K562 treated with DMSO at 1 percent for 4 hours (cell line): Measurements from ENCODE around the gene LMTK3. TPM values are rescaled to one million over a fixed set of nuclear protein-coding genes. Genes with fewer than 3 reads are reported as not detected.

Source experiments
- total RNA-seq: library from RNA; unstranded; fragments of 300-600 nt; gene quantifications from 2 replicates; pipeline ENCODE4 v1.2.3, GENCODE V29; 2022; ENCODE audit not compliant: insufficient read depth

LMTK3 gene, protein sequence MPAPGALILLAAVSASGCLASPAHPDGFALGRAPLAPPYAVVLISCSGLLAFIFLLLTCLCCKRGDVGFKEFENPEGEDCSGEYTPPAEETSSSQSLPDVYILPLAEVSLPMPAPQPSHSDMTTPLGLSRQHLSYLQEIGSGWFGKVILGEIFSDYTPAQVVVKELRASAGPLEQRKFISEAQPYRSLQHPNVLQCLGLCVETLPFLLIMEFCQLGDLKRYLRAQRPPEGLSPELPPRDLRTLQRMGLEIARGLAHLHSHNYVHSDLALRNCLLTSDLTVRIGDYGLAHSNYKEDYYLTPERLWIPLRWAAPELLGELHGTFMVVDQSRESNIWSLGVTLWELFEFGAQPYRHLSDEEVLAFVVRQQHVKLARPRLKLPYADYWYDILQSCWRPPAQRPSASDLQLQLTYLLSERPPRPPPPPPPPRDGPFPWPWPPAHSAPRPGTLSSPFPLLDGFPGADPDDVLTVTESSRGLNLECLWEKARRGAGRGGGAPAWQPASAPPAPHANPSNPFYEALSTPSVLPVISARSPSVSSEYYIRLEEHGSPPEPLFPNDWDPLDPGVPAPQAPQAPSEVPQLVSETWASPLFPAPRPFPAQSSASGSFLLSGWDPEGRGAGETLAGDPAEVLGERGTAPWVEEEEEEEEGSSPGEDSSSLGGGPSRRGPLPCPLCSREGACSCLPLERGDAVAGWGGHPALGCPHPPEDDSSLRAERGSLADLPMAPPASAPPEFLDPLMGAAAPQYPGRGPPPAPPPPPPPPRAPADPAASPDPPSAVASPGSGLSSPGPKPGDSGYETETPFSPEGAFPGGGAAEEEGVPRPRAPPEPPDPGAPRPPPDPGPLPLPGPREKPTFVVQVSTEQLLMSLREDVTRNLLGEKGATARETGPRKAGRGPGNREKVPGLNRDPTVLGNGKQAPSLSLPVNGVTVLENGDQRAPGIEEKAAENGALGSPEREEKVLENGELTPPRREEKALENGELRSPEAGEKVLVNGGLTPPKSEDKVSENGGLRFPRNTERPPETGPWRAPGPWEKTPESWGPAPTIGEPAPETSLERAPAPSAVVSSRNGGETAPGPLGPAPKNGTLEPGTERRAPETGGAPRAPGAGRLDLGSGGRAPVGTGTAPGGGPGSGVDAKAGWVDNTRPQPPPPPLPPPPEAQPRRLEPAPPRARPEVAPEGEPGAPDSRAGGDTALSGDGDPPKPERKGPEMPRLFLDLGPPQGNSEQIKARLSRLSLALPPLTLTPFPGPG (N-terminal part only)
- 7.2 and 8.2 TPM in 2 replicates for total RNA-seq

GRCh38 chr19:48511800-48512503 is at the start of gene LMTK3:
Gene LMTK3 (minus strand): TSS chr19:48511835. CDS start chr19:48511576, 259 bp downstream.

GRCh38 chr19:48551437-48552302 is 40.0 kb upstream of the LMTK3 start, which contains the start of gene SULT2B1:
Gene SULT2B1 (plus strand): TSS chr19:48552172. CDS start chr19:48552253, 81 bp downstream.

DNA sequence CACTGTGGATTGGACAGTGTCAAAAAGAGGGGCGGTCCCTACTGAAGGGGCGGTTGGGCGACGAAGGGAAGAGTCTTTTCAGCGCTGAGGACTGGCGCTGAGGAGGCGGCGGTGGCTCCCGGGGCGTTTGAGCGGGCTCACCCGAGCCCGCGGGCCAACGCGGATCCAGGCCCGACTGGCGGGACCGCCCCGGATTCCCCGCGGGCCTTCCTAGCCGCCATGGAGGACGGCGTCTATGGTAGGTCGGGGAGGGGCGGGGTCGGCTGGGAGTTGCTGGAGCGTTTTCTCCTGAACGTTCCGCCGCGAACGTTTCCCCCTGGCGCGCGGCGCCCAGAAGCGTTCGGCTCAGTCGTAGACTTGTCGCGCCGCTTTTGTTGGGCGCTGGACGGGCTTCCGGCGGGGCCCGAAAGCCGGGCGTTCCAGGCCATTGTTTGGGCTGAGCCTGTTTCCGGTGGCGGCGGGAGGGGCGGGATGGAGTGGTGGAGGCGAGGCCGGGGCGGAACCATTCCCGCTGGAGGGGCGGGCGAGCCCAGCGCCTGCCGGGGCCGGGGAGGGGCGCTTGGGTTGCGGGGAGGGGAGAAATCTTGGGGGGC is 42.2 kb downstream of the LMTK3 start, which contains the start of gene CYTH2:
CYTH2 (plus strand) TSS at position 81 of the 593 bp plus-strand sequence; CDS start at position 220, 139 bp downstream.

DNA sequence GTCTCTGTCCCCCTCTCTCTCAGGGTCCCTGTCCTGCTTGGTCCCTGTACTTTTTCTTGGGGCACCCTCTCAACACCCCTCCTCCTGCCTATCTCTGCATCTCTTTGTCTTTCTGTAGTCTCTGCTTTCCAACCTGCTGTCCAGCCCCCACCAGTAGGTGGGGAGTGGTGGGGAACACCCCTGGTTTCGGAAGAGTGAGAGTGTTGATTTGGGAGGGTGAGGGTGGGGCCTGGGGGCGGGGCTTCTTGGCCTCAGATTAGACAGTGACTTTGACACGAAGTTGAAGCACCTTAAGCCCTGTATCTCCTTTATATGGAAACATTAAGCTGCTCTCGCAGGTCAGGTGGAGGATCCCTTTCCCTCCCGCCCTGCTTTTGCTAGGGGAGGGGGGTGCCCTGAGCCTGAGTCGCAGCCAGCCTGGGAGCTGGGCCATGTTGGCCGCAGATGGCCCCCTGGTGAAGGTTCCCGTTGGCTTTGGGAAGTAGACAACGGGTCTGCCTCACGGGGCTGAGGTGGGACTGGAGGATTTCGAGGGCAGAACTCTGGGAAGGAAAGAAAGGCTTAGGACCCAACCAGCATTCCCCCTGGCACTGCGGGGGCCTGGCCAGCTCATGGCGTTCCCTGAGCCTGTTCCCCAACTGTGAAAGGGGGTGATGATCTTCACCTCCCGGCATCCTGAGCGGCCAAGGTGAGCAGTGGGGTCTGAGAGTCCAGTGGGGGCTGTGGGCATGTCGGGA is 56.3 kb downstream of the LMTK3 start, which contains the start of gene KCNJ14:
KCNJ14 (plus strand) TSS at position 404 of the 737 bp plus-strand sequence. CDS start 6,151 bp downstream, outside the sequence.

DNA sequence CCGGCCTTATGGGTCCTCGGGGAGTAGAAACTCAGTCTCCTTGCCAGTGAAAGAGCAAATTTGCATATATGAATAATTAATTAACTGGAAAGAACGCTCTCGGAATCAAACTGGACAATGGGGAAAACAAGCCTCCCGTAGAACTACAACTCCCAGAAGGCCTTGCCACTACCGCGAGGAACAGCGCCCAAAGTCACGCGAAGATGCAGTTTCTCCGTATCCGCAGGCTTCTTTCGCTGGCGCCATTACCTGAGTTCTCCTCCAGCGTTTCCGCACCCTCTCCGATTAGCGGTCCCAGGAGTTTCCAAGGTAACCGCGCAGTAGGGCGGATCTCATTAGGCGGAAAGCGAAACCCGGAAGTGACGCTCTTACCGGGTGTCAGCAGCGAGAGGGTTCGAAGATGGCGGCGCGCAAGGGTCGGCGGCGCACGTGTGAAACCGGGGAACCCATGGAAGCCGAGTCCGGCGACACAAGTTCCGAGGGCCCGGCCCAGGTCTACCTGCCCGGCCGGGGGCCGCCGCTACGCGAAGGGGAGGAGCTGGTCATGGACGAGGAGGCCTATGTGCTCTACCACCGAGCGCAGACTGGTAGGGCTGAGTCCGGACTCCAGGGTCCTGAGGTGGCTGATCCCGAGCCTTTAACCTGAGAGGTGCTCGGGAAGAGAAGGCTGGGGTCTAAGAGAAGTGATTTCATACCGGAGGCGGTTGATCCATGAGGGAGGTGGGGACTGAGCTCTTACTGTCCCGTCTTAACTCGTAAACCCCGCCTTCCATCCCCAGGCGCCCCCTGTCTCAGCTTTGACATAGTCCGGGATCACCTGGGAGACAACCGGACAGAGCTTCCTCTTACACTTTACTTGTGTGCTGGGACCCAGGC is 65.8 kb downstream of the LMTK3 start, which contains the start of gene GRWD1:
GRWD1 (plus strand) TSS at position 378 of the 876 bp plus-strand sequence; CDS start at position 401, 23 bp downstream.

Other genes starting within 250 kb of the LMTK3 start
- gene ZNF114, start 241.8 kb downstream of the LMTK3 start, total RNA-seq: not detected in 2 replicates
- 277 and 348 TPM in 2 replicates for gene EMP3, start 186.3 kb downstream of the LMTK3 start, total RNA-seq
- 6.4 and 8.6 TPM in 2 replicates for gene TMEM143, start 147.9 kb downstream of the LMTK3 start, total RNA-seq
- not detected in 2 replicates for gene SYNGR4, start 147.5 kb downstream of the LMTK3 start, total RNA-seq
- 186 and 205 TPM in 2 replicates for gene KDELR1, start 120.3 kb downstream of the LMTK3 start, total RNA-seq
- 16.0 and 21.6 TPM in 2 replicates for gene GRIN2D, start 118.2 kb downstream of the LMTK3 start, total RNA-seq
- gene GRWD1, start 65.9 kb downstream of the LMTK3 start, total RNA-seq: 15.5 and 16.7 TPM in 2 replicates
- 2.5 and 3.5 TPM in 2 replicates for gene KCNJ14, start 56.3 kb downstream of the LMTK3 start, total RNA-seq
- gene CYTH2, start 42.5 kb downstream of the LMTK3 start, total RNA-seq: 33.0 and 35.3 TPM in 2 replicates
- gene SULT2B1, start 40.3 kb upstream of the LMTK3 start, total RNA-seq: 1.7 and 1.9 TPM in 2 replicates
- not detected in 2 replicates for gene SPACA4, start 94.9 kb upstream of the LMTK3 start, total RNA-seq
- 1.7 and 2.8 TPM in 2 replicates for gene FAM83E, start 103.2 kb upstream of the LMTK3 start, total RNA-seq
- 5,295 and 5,517 TPM in 2 replicates for gene RPL18, start 107.3 kb upstream of the LMTK3 start, total RNA-seq
- gene SPHK2, start 107.7 kb upstream of the LMTK3 start, total RNA-seq: 3.9 and 7.1 TPM in 2 replicates
- 18.9 and 23.5 TPM in 2 replicates for gene DBP, start 125.5 kb upstream of the LMTK3 start, total RNA-seq
- 10.3 and 27.1 TPM in 2 replicates for gene CA11, start 134.4 kb upstream of the LMTK3 start, total RNA-seq
- 0.33 TPM in 1 of 2 replicates, not detected in the other for gene NTN5, start 161.2 kb upstream of the LMTK3 start, total RNA-seq
- gene FUT2, start 184.1 kb upstream of the LMTK3 start, total RNA-seq: not detected in 2 replicates
- gene MAMSTR, start 207.9 kb upstream of the LMTK3 start, total RNA-seq: 0.73 TPM in 1 of 2 replicates, not detected in the other
- 6.5 and 7.8 TPM in 2 replicates for gene RASIP1, start 228.8 kb upstream of the LMTK3 start, total RNA-seq
- 0.50 TPM in 1 of 2 replicates, not detected in the other for gene IZUMO1, start 235.1 kb upstream of the LMTK3 start, total RNA-seq
- 4.8 and 13.9 TPM in 2 replicates for gene FUT1, start 240.8 kb upstream of the LMTK3 start, total RNA-seq
- not detected in 2 replicates for gene FGF21, start 243.7 kb upstream of the LMTK3 start, total RNA-seq